Upper lobe of left lung (tissue), 4 donors: ENCODE data around the gene MCF2L.

Experiments
- CTCF ChIP-seq, 6 experiments: fragments of 450-650 bp in 4 of 6; fragments of 200-600 bp in 2 of 6; sonication (generic) in 2 of 6; IDR thresholded peaks; one replicate each; pipeline ENCODE4 v1.5.1; 2016 to 2019; ENCODE audit warnings: antibody characterized with exemption in 6 of 6
- EP300 ChIP-seq, 4 donors: sonication (generic); formaldehyde crosslinking; IDR thresholded peaks; one replicate each; pipeline ENCODE4 v1.5.1; 2017; ENCODE audit warnings: antibody characterized with exemption in 4 of 4, control low read depth in 2 of 4
- POLR2A ChIP-seq, 4 donors: fragments of 450-650 bp; IDR thresholded peaks; one replicate each; pipeline ENCODE4 v1.5.1; 2016 to 2017; ENCODE audit warnings: antibody characterized with exemption in 4 of 4, mild to moderate bottlenecking in 2 of 4
- POLR2AphosphoS5 ChIP-seq, 2 donors: sonication (generic); formaldehyde crosslinking; IDR thresholded peaks; one replicate each; pipeline ENCODE4 v1.5.1; 2017; ENCODE audit warnings: antibody characterized with exemption in 2 of 2

DNA sequence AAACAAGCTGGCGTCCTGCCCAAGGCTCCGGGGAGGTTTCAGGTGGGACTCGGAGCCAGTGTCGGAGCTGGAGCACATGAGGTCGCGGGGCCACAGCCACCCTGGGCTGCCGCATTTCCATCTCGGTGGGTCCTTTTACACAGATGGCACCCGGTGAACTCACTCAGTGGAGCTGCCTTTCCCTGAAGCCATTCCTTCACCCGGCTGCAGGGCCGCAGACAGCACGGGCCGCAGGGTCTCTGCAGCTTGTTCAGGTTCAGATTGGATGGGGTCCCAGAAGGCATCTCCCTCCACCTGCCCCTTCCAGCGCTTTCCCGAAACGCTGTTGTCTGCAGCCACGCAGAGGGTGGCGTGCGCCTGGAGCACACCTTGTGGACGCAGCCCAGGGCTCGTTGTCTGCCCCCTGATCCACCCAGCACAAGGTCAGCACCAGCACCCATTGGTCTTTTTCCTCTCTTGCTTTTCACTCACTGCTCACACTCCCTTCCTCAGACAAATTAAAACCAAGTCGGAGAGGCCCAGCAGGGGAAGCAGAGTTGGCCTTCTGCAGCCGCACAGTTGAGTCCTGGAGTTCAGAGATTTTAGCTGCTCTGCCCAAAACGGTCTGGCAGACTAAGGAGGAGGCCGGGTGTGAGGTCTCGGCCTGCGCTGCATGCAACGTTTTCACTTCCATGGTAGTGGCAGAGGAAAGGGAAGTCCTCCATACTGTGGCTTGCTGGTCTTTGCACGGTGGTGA lies 18.1 kb downstream of the MCF2L start:
- no peak for TF ChIP-seq CTCF (IDR thresholded peaks at IDR 0.05)
- no peak for TF ChIP-seq POLR2A (IDR thresholded peaks at IDR 0.05)
- TF ChIP-seq POLR2AphosphoS5 (IDR thresholded peaks at IDR 0.05): no peak
- TF ChIP-seq EP300 (IDR thresholded peaks at IDR 0.05): no peak
